Left hindlimb (tissue), 1 donor: Measurements from ENCODE around the gene SRRM4.
A peak's percentile ranks its signal among the peaks of the same experiment; 100 is the strongest.

ENCODE experiments used
- DNase-seq: peaks from one replicate; pipeline ENCODE4 v3.0.0-alpha.2; 2018

SRRM4 gene

DNA sequence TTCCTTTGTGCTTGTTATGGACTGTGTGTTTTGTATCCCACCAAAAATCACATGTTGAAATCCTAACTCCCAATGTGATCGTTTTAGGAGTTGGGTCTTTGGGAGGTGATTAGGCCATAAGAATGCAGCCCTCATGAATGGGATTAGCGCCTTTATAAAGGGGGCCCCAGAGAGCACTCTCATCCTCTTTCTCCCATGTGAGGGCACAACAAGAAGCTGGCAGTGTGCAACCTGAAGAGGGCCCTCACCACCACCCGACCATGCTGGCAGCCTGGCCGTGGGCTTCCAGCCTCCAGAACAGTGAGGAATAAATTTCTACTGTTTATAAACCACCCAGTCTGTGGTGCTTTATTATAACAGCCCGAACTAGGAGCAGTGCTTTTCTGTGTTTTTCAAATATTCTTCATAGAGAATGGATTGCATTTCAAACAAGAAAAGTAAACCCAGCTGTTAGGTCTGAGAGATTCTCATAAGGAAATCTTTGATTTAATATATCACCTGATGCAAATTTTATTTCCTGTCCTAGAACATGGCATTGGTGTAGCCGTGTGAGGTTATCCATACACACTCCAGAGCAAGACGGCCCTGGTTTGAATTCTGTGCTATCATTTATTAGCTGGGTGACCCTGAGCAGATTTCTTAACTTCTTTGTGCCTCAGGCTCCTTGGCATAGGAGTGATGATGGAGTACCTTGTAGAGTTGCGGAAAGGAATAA is 225.2 kb downstream of the SRRM4 start:
- no peak for DNase-seq

DNA sequence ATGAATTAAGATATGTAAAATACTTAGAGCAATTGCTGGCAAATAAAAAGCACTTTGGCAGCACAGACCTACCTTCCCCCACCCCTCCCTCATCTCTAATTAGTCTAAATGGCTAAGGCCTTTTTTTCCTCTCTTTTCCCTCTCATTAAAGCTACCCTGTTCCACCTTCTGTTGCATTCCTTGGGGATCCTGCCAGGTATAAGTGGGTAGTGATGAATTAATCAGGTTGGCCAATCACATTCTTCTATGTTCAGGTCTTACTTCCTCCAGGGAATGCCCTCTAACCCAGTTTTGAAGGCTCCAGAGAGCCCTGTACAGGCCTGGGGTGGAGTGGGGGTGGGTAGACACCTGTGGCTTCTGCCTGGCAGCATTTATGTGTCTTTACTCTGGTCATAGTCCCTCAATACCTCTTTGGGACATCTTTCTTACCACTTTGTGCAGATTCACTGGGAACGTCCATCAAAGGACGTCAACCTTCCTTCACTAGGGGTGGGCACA is 225.8 kb downstream of the SRRM4 start:
- DNase-seq: no peak

DNA sequence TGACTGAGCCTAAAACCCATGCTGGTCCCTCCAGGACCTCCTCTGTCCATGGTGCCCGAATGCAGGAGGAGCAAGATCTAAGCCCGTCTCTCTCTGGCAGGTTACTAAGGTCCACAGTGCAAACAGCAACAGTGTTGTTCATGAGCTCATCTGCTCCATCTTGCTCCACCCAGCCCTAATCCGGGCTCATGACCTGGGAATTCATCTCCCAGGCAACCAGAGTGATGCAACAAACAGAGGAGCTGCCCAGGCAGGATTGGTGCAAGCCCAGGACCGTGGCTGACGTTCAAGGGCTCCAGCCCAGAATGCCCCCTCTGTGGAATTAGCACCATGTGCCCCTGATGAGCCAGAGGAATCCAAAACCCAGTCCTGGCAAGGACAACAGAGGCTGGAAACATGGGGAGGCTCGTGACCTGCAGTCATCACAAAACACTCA is 227.3 kb downstream of the SRRM4 start:
- DNase-seq: peak; percentile 80

DNA sequence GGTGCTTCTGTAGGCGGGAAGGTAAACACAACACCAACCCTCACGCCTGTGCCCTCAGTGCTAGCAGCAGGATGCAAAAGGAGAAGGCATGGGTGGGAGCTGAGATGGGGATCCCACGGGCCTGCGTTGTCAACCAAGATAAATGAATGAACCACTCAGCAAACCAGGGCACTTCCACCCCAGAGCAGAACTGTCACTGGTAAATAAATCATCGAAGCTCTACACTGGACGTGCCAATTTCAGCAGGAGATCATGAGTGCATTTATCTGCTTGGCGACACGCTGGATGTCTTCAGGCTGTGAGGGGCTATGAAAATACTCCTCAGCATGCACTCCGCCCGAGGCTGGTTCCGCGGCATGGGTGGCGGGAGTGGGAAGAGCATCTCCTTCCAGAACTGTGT is 230.5 kb downstream of the SRRM4 start:
- no peak for DNase-seq
